SH-SY5Y (cell line): ENCODE measurements around the gene MEIS1.

Experiments used
- GATA2 ChIP-seq: IDR thresholded peaks from 2 replicates; pipeline ENCODE4 v1.6.1; 2011; ENCODE audit warnings: mild to moderate bottlenecking, low read depth, low read length
- GATA3 ChIP-seq: IDR thresholded peaks from 2 replicates; pipeline ENCODE4 v1.6.1; 2011; ENCODE audit warnings: low read depth, mild to moderate bottlenecking, low read length, moderate library complexity

DNA sequence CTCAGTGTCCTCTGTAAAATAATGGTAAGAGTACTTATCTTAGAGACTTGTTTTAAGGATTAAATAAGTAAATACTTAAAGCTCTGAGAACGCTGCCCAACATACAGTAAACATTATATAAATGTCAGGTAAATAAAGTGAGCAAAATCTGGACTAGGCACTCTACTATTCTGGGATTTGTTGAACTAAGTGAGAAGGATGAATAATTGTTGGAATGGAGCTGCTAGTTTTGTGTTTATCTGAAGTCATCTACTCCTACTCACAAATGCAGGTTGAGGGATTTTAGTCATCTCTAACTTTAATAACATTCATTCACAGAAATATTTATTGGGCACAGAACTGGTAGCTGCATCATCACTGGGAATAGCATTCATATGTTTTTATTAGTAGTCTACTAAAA lies 103.4 kb downstream of the MEIS1 start:
- TF ChIP-seq GATA2 (no peak), GATA3 (no peak)
